PC-3 (cell line): Measurements from ENCODE around the gene BAG5.

ENCODE experiments used
- CTCF ChIP-seq: fragments of 300-600 bp; sonication (generic); conservative IDR thresholded peaks from 2 replicates; pipeline ENCODE4 v1.5.1; 2017; ENCODE audit warnings: antibody characterized with exemption, low read depth, mild to moderate bottlenecking, low read length
- EZH2 ChIP-seq: fragments of 300-600 bp; sonication (generic); IDR thresholded peaks from one replicate; pipeline ENCODE4 v1.6.1; 2017; ENCODE audit warnings: antibody characterized with exemption, mild to moderate bottlenecking, low read length; ENCODE audit not compliant: unreplicated experiment

GRCh38 chr14:103559766-103560165 is 2.7 kb downstream of the BAG5 start:
- TF ChIP-seq CTCF = no peak
- no peak for TF ChIP-seq EZH2
